Peyer's patch (tissue), 4 donors: ENCODE measurements around the gene NOL4L. TPM values are rescaled to one million over a fixed set of nuclear protein-coding genes. Genes with fewer than 3 reads are reported as not detected.

Experiments used
- DNase-seq, 3 donors: peaks; one replicate each; pipeline ENCODE4 v3.0.0-alpha.2; 2017 to 2019
- H3K27ac ChIP-seq, 4 donors: fragments of 200-600 bp; sonication (generic); one replicate each; pipeline ENCODE4 v1.5.1; 2016 to 2019
- H3K27me3 ChIP-seq, 2 donors: fragments of 200-600 bp; sonication (generic); one replicate each; pipeline ENCODE4 v1.5.1; 2019
- H3K36me3 ChIP-seq, 3 donors: fragments of 200-600 bp; sonication (generic); one replicate each; pipeline ENCODE4 v1.5.1; 2016 to 2019
- H3K4me1 ChIP-seq, 4 donors: fragments of 200-600 bp; sonication (generic); one replicate each; pipeline ENCODE4 v1.5.1; 2016 to 2019
- H3K4me3 ChIP-seq, 4 donors: fragments of 200-600 bp; sonication (generic); 1 replicate in 3 of 4; 2 replicates in 1 of 4; pipeline ENCODE4 v1.5.1; 2016 to 2019; ENCODE audit warnings: mild to moderate bottlenecking in 1 of 4
- H3K9me3 ChIP-seq, 4 donors: fragments of 200-600 bp; sonication (generic); one replicate each; pipeline ENCODE4 v1.5.1; 2016 to 2019; ENCODE audit warnings: mild to moderate bottlenecking in 1 of 4
- CTCF ChIP-seq, 6 experiments: fragments of 450-650 bp in 4 of 6; fragments of 200-600 bp in 2 of 6; sonication (generic) in 1 of 6; IDR thresholded peaks; one replicate each; pipeline ENCODE4 v1.5.1; 2017 to 2019; ENCODE audit warnings: antibody characterized with exemption in 6 of 6, mild to moderate bottlenecking in 3 of 6, moderate library complexity in 1 of 6
- POLR2A ChIP-seq, 2 donors: fragments of 450-650 bp; IDR thresholded peaks; one replicate each; pipeline ENCODE4 v1.5.1; 2017; ENCODE audit warnings: antibody characterized with exemption in 2 of 2, mild to moderate bottlenecking in 2 of 2, moderate library complexity in 2 of 2
- total RNA-seq, 4 donors: library from RNA; depleted of rRNA; stranded (reverse); fragments of >200 nt; gene quantifications; one replicate each; pipeline ENCODE4 v1.1.0, GENCODE V29; 2016

Gene NOL4L
- total RNA-seq, 4 donors from 2014 or later: 44.6 to 134 (median 109) TPM

GRCh38 chr20:32470940-32471339 lies 114.2 kb downstream of the NOL4L start:
- TF ChIP-seq CTCF (IDR thresholded peaks at IDR 0.05): no peak
- no peak for TF ChIP-seq POLR2A (IDR thresholded peaks at IDR 0.05)
- DNase-seq: no peak
- H3K36me3 ChIP-seq: peaks cover 0 to 7% (median 0%) of the 10 kb centered on the region in 3 donors
- H3K27me3 ChIP-seq: no peaks in the 10 kb centered on the region
- no peaks in the 10 kb centered on the region for H3K9me3 ChIP-seq
- H3K4me1 ChIP-seq: peaks cover 5 to 93% (median 21%) of the 10 kb centered on the region in 4 donors
- peak overlapping the region in 3 of 4 donors; percentile 5 to 58 (median 43) for H3K27ac ChIP-seq
- H3K4me3 ChIP-seq: no peak overlapping the region

GRCh38 chr20:32470025-32470861 lies 114.9 kb downstream of the NOL4L start:
- no peak overlapping the region for H3K4me3 ChIP-seq
- peaks cover 0 to 7% (median 0%) of the 10 kb centered on the region in 3 donors for H3K36me3 ChIP-seq
- DNase-seq: peak in 1 of 3 donors; percentile 61
- peak overlapping the region; percentile 5 to 58 (median 30) for H3K27ac ChIP-seq
- TF ChIP-seq POLR2A (IDR thresholded peaks at IDR 0.05) (no peak), CTCF (IDR thresholded peaks at IDR 0.05) (peak in 5 of 6 experiments; percentile 17 to 56 (median 46))
- H3K4me1 ChIP-seq: peaks cover 1 to 94% (median 19%) of the 10 kb centered on the region in 4 donors
- no peaks in the 10 kb centered on the region for H3K9me3 ChIP-seq
- H3K27me3 ChIP-seq: no peaks in the 10 kb centered on the region

GRCh38 chr20:32468860-32469259 lies 116.3 kb downstream of the NOL4L start:
- DNase-seq: no peak
- TF ChIP-seq CTCF (IDR thresholded peaks at IDR 0.05) (no peak), POLR2A (IDR thresholded peaks at IDR 0.05) (no peak)
- peaks cover 0 to 7% (median 0%) of the 10 kb centered on the region in 3 donors for H3K36me3 ChIP-seq
- H3K4me3 ChIP-seq: no peak overlapping the region
- H3K9me3 ChIP-seq: no peaks in the 10 kb centered on the region
- peak overlapping the region in 1 of 4 donors; percentile 43 for H3K27ac ChIP-seq
- peaks cover 0 to 95% (median 22%) of the 10 kb centered on the region in 4 donors for H3K4me1 ChIP-seq
- H3K27me3 ChIP-seq: no peaks in the 10 kb centered on the region

- Histone ChIP-seq H3K36me3 (peaks cover 0 to 7% (median 0%) of the 10 kb centered on the region in 3 donors), H3K27ac (peak overlapping the region in 3 of 4 donors; percentile 79 to 92 (median 87)), H3K4me1 (peaks cover 0 to 95% (median 21%) of the 10 kb centered on the region in 4 donors), H3K4me3 (no peak overlapping the region), H3K9me3 (no peaks in the 10 kb centered on the region), H3K27me3 (no peaks in the 10 kb centered on the region)
- TF ChIP-seq CTCF (IDR thresholded peaks at IDR 0.05) (no peak), POLR2A (IDR thresholded peaks at IDR 0.05) (no peak)
- no peak for DNase-seq
Observed at GRCh38 chr20:32468313-32468640, 116.9 kb downstream of the NOL4L start.

GRCh38 chr20:32467506-32468312 lies 117.4 kb downstream of the NOL4L start:
- peak in 2 of 3 donors; percentile 63 to 77 for DNase-seq
- Histone ChIP-seq H3K9me3 (no peaks in the 10 kb centered on the region), H3K4me3 (no peak overlapping the region), H3K4me1 (peaks cover 0 to 94% (median 19%) of the 10 kb centered on the region in 4 donors), H3K27me3 (no peaks in the 10 kb centered on the region), H3K27ac (peak overlapping the region in 3 of 4 donors; percentile 79 to 92 (median 87)), H3K36me3 (peaks cover 0 to 7% (median 0%) of the 10 kb centered on the region in 3 donors)
- no peak for TF ChIP-seq CTCF (IDR thresholded peaks at IDR 0.05)
- TF ChIP-seq POLR2A (IDR thresholded peaks at IDR 0.05): no peak
